GM12878 (cell line): ENCODE measurements around the gene STOML2. TPM values are rescaled to one million over a fixed set of nuclear protein-coding genes. Genes with fewer than 3 reads are reported as not detected.

Experiments
- ATAC-seq: fragments of 200-7000 bp; cut with Tn5 transposase; 3 replicates; pipeline ENCODE4 v1.9.1; 2020; ENCODE audit warnings: mild to moderate bottlenecking, moderate library complexity
- BruUV-seq: library from RNA; stranded (reverse); fragments of 400-500 nt; replicated peaks from 2 replicates; lab custom pipeline; 2021; lab: Mats Ljungman, UMichigan
- CTCF ChIA-PET: fragments of 300-600 bp; sonication (Branson Sonifier 250); formaldehyde crosslinking; extraction: SDS; loops from one replicate; lab custom pipeline; 2021; ENCODE audit warnings: inconsistent platforms; lab: Yijun Ruan, JAX
- POLR2A ChIA-PET: fragments of 350-600 bp; formaldehyde crosslinking; extraction: SDS; loops from one replicate; lab custom pipeline; 2021; ENCODE audit warnings: inconsistent platforms; lab: Charles Lee
- RAD21 ChIA-PET: fragments of 300-600 bp; sonication (Branson Sonifier 250); formaldehyde crosslinking; loops from one replicate; lab custom pipeline; 2023; ENCODE audit warnings: antibody characterized with exemption; ENCODE audit not compliant: unreplicated experiment; lab: Charles Lee
- SMC1A ChIA-PET: fragments of 300-600 bp; sonication (Branson Sonifier 250); formaldehyde crosslinking; loops from one replicate; lab custom pipeline; 2023; ENCODE audit not compliant: unreplicated experiment, uncharacterized antibody; lab: Charles Lee
- DNase-seq: peaks from one replicate; pipeline ENCODE4 v3.0.0-alpha.2; 2011; ENCODE audit warnings: low read depth, low spot score
- FAIRE-seq: peaks from 3 replicates; lab custom pipeline; 2011; peaks lifted over from hg19 to GRCh38; lab: Jason Lieb, UNC
- H2AFZ ChIP-seq: 2 replicates; pipeline ENCODE4 v1.6.0; 2011; ENCODE audit warnings: low read depth, low read length, control low read depth; ENCODE audit not compliant: control insufficient read depth
- H3K27ac ChIP-seq: 2 replicates; pipeline ENCODE4 v1.5.1; 2011; ENCODE audit warnings: control low read depth; ENCODE audit not compliant: control insufficient read depth, insufficient read depth
- H3K27me3 ChIP-seq, 2 experiments: replicated peaks in 1 of 2; 2 replicates each; pipeline versions ENCODE4 v1.6.0 to v1.6.1; 2011; ENCODE audit warnings: low read length in 1 of 2; ENCODE audit not compliant: control insufficient read depth in 2 of 2, insufficient read depth in 2 of 2
- H3K36me3 ChIP-seq, 2 experiments: 2 replicates each; pipeline ENCODE4 v1.5.1; 2011; ENCODE audit warnings: low read length in 1 of 2; ENCODE audit not compliant: control insufficient read depth in 2 of 2, insufficient read depth in 2 of 2
- H3K4me1 ChIP-seq: 2 replicates; pipeline ENCODE4 v1.6.1; 2011; ENCODE audit warnings: mild to moderate bottlenecking, low read length, moderate library complexity, mixed read lengths; ENCODE audit not compliant: control insufficient read depth, insufficient read depth
- H3K4me2 ChIP-seq: 2 replicates; pipeline ENCODE4 v1.6.0; 2011; ENCODE audit warnings: control low read depth; ENCODE audit not compliant: control insufficient read depth, insufficient read depth
- H3K4me3 ChIP-seq: fragments of 200-600 bp; sonication (generic); 2 replicates; pipeline ENCODE4 v1.5.1; 2016
- H3K79me2 ChIP-seq: 2 replicates; pipeline ENCODE4 v1.6.0; 2011; ENCODE audit warnings: low read length; ENCODE audit not compliant: control insufficient read depth, insufficient read depth
- H3K9ac ChIP-seq: 2 replicates; pipeline ENCODE4 v1.8.0; 2011; ENCODE audit warnings: low read length, control low read depth, mixed read lengths; ENCODE audit not compliant: control insufficient read depth, insufficient read depth
- H3K9me3 ChIP-seq: replicated peaks from 3 replicates; pipeline ENCODE4 v1.5.1; 2011; ENCODE audit warnings: mild to moderate bottlenecking, low read length; ENCODE audit not compliant: control insufficient read depth, insufficient read depth
- H4K20me1 ChIP-seq: 2 replicates; pipeline ENCODE4 v1.6.0; 2011; ENCODE audit not compliant: control insufficient read depth, insufficient read depth
- BMI1 ChIP-seq: fragments of 450-650 bp; IDR thresholded peaks from 2 replicates; pipeline ENCODE4 v1.6.1; 2016; ENCODE audit warnings: mild to moderate bottlenecking, moderate library complexity, borderline replicate concordance
- NFXL1 ChIP-seq: fragments of 450-650 bp; IDR thresholded peaks from 2 replicates; pipeline ENCODE4 v1.6.1; 2017; ENCODE audit warnings: antibody characterized with exemption, mild to moderate bottlenecking, borderline replicate concordance
- RB1 ChIP-seq: fragments of 450-650 bp; formaldehyde crosslinking; IDR thresholded peaks from 2 replicates; pipeline ENCODE4 v1.6.1; 2017; ENCODE audit warnings: mild to moderate bottlenecking, borderline replicate concordance
- RELA ChIP-seq: fragments of 450-650 bp; IDR thresholded peaks from 2 replicates; pipeline ENCODE4 v1.8.0; 2014; ENCODE audit warnings: borderline replicate concordance; ENCODE audit not compliant: partially characterized antibody
- SIX5 ChIP-seq: IDR thresholded peaks from 2 replicates; pipeline ENCODE4 v1.6.1; 2011; ENCODE audit warnings: mild to moderate bottlenecking, low read depth, low read length, moderate library complexity; ENCODE audit not compliant: severe bottlenecking
- TAF1 ChIP-seq: IDR thresholded peaks from 2 replicates; pipeline ENCODE4 v1.6.1; 2011; ENCODE audit warnings: mild to moderate bottlenecking, low read depth, low read length, borderline replicate concordance
- ZSCAN29 ChIP-seq: fragments of 450-650 bp; IDR thresholded peaks from 2 replicates; pipeline ENCODE4 v1.6.1; 2017; ENCODE audit warnings: mild to moderate bottlenecking, moderate library complexity
- WGBS: methylation state at CpG from one replicate; pipeline ENCODE4 v1.1.6; 2016; ENCODE audit warnings: low lambda C conversion rate; ENCODE audit not compliant: insufficient replicate concordance, insufficient coverage; ENCODE audit errors: missing lambda C conversion rate; 5-methylcytosine and 5-hydroxymethylcytosine counted together
- in situ Hi-C: fragments of 300-500 bp; cut with MboI; formaldehyde crosslinking; loops from 9 replicates; pipeline ENCODE4 v1.14.3; 2018; ENCODE audit warnings: mixed read lengths
- intact Hi-C: fragments of 100-400 bp; cut with micrococcal nuclease; formaldehyde crosslinking; loops from one replicate; pipeline ENCODE4 v1.14.2; 2022; ENCODE audit not compliant: unreplicated experiment
- polyA plus RNA-seq, 11 experiments: library from polyadenylated mRNA; depleted of rRNA in 4 of 11; unstranded in 6 of 11; stranded (reverse) in 5 of 11; fragments of >200 nt; fragmentation: Nextera tagmentation in 4 of 11; fragmentation: Illumina TruSeq in 1 of 11; extraction: Ambion mirVana in 4 of 11; extraction: Trizol in 1 of 11; gene quantifications; 1 replicate in 1 of 11; 2 replicates in 10 of 11; pipeline versions ENCODE4 v1.2.1 to v1.2.3, GENCODE V29; 2011 to 2016; ENCODE audit warnings: inconsistent platforms in 2 of 11, missing spikeins in 2 of 11, low read depth in 1 of 11
- total RNA-seq, 4 experiments: library from RNA; depleted of rRNA in 3 of 4; stranded (reverse); fragments of >200 nt in 3 of 4; fragmentation: Illumina TruSeq in 1 of 4; extraction: Trizol in 1 of 4; gene quantifications; 2 replicates each; pipeline versions ENCODE4 v1.2.1 to v1.2.3, GENCODE V29; 2013 to 2021

The STOML2 gene
- total and polyA plus RNA-seq, 10 of the 15 experiments (the other 5 are each of a cell fraction or from before 2014, with no cell fraction given), result 112 to 284 (median 207) TPM

GRCh38 chr9:35108461-35108860 lies 5.5 kb upstream of the STOML2 start:
- intact Hi-C loops, result no loop called here
- 48% methylated on average over 6 of the region's 6 CpGs for WGBS
- SMC1A ChIA-PET, result interaction anchor here (1.3 kb wide), 1 partner anchor 12 kb away, joined by 3 read pairs; the partner anchor contains the start of gene PIGO
- FAIRE-seq (no peak), DNase-seq (no peak)
- RAD21 ChIA-PET, result no interaction called here
- CTCF ChIA-PET, result interaction anchor here (1.8 kb wide), 1 partner anchor 11 kb away, joined by 7 read pairs; the partner anchor contains the start of gene PIGO
- no peaks in the 10 kb centered on the region for H3K27me3 ChIP-seq
- in situ Hi-C loops, result loop anchor here (10.0 kb wide), 2 partner anchors 626 to 706 kb away; partner anchors contain the start of genes CREB3, HINT2, SPAG8 and TLN1
- H3K4me2 ChIP-seq, result no peak overlapping the region
- no peaks in the 10 kb centered on the region for H3K79me2 ChIP-seq
- no peak overlapping the region for H3K4me3 ChIP-seq
- no TSS peak for BruUV-seq
- no peak overlapping the region for H2AFZ ChIP-seq
- no peak overlapping the region for H3K9ac ChIP-seq
- no peaks in the 10 kb centered on the region for H3K9me3 ChIP-seq
- peaks cover 10% of the 10 kb centered on the region for H3K4me1 ChIP-seq
- POLR2A ChIA-PET, result no interaction called here
- H3K27ac ChIP-seq, result no peak overlapping the region
- TF ChIP-seq RB1 (no peak), BMI1 (no peak)
- TF ChIP-seq, all 136 proteins: peak for 0
- no peaks in the 10 kb centered on the region for H4K20me1 ChIP-seq
- H3K36me3 ChIP-seq, result peaks cover 2% of the 10 kb centered on the region in 2 experiments; a peak in 3 of 4 replicates
- no peak for ATAC-seq

GRCh38 chr9:35107297-35108290 lies 4.7 kb upstream of the STOML2 start:
- no peak for FAIRE-seq

More at GRCh38 chr9:35107297-35108290, 4.7 kb upstream of the STOML2 start:
- Histone ChIP-seq H3K27me3 (no peaks in the 10 kb centered on the region), H3K27ac (no peak overlapping the region), H3K4me3 (no peak overlapping the region), H2AFZ (no peak overlapping the region), H3K9me3 (no peaks in the 10 kb centered on the region), H4K20me1 (no peaks in the 10 kb centered on the region), H3K9ac (no peak overlapping the region), H3K4me2 (no peak overlapping the region), H3K4me1 (peaks cover 13% of the 10 kb centered on the region), H3K36me3 (peaks cover 2% of the 10 kb centered on the region in 2 experiments; a peak in 3 of 4 replicates), H3K79me2 (peaks cover 3% of the 10 kb centered on the region)
- DNase-seq (no peak), ATAC-seq (no peak)
- ChIA-PET SMC1A (interaction anchor here (1.5 kb wide), 1 partner anchor 8 kb away, joined by 4 read pairs; the partner anchor contains the start of gene ATOSB), RAD21 (no interaction called here), POLR2A (interaction anchor here (0.6 kb wide), 1 partner anchor 27 kb away, joined by 3 read pairs; the partner anchor contains the start of gene FANCG), CTCF (interaction anchor here (1.1 to 1.8 kb wide), 3 partner anchors 8 to 25 kb away, joined by 3 to 7 read pairs (median 3); partner anchors contain the start of genes ATOSB and PIGO)
- in situ Hi-C loops, result loop anchor here (10.0 kb wide), 2 partner anchors 627 to 707 kb away; partner anchors contain the start of genes CREB3, HINT2, SPAG8 and TLN1
- no peak for TF ChIP-seq NFXL1
- no peak for TF ChIP-seq TAF1
- no peak for TF ChIP-seq SIX5
- no peak for TF ChIP-seq RELA
- TF ChIP-seq ZSCAN29, result no peak
- BruUV-seq, result no TSS peak
- intact Hi-C loops, result no loop called here
- WGBS, result 69% methylated on average over 18 of the region's 18 CpGs
